Measurements from ENCODE around the gene SGPP2.
A peak's percentile ranks its signal among the peaks of the same experiment; 100 is the strongest.

SGPP2 gene

DNA sequence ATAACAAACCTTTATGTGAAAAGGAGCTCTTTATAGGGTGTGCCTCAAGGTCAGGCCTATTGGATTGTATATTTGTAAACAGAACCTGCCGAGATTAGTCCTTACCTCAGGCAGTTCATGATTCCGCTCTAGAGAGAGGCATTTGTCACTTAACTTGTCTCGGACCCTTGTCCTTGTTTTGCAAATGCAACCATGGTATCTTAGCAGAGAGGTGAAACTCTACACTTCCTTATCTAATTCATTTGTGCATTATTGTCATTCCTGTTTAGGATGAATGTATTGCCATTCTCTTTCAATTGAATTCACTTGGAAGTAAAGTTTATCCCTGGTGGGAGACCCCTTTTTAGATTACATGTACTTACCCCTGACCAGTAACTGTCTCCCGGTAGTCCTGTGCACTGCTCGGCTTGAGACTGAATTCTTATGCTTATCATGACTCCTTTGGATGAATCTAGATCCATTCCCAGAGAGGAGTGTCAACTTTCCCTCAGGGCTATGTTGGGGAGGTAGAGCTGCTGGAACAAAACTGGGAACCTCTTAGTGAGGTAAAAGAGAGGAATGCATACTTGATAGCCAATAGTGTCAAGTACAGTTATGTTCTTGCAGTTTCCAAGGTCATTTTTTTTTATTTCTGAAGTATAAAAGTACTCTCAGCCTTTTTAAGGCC, 46.6 kb downstream of the SGPP2 start:
- no peak for DNase-seq (ENCODE audit: low spot score)

DNA sequence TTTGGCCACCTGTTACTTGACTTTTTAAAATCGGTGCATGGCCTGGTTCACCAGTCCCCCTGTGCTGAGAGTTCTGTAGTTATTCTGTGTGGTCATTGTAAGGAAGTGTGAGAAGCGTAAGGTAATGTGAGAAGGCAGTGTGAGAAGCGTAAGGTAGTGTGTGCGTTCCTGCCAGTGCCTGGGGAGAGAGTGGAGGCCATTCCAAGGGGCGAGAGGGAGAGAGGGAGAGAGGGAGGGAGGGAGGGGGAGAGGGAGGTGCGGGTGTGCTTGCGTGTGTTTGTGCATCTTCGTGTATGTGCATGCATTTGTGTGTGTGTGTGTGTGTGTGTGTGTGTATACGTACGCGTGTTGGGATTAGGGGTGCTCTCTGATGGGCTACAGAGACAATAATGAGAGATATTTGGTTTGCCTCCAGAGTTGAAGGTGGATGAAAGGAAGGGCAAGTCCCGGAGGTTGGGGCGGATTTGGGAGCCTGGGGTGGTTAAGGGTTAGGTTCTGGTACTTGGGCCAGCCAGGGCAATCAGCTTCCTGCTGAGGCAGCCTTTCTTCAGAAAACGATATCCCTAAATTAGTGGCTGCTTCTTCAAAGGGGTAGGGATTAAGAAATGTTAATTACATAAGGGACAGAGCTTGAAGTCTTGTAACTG, 53.7 kb downstream of the SGPP2 start:
- DNase-seq (ENCODE audit: low spot score) = peak; percentile 43

DNA sequence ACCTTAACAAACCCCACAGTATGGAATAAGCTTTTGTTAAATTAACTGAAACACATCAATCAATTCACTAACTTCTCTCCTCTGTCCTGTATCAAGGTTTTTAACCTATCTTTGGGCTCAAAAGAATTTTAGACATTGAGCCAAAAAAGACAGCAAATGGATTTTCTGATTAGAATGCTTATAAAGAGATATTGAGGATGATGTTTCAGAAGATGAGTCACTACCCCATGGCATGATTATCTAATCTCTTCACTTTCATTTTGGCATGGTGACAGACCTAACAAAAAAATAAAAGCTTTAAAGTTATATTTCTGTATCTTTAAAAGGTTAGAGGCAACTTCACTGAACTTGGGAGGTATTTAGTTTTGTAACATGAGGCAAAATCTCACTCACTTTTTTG, 55.5 kb downstream of the SGPP2 start:
- DNase-seq (ENCODE audit: low spot score) = no peak

DNA sequence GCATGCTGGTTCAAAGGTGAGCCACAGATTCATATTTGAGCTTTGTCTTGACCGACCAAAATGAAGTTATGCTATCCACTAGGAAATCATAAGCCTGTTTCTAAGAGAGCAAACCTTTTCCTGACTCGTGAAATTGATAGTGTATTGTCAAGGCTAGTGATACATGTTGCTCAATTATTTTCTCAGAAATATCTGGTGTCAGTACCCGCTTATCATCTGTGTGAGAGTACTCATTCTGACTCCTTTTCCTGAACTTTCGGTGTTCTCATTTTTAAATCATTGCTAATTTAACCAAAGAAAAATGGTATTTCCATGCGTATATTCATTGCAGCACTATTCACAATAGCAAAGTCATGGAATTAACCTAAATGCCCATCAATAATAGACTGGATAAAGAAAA, 56.2 kb downstream of the SGPP2 start:
- no peak for DNase-seq (ENCODE audit: low spot score)

DNA sequence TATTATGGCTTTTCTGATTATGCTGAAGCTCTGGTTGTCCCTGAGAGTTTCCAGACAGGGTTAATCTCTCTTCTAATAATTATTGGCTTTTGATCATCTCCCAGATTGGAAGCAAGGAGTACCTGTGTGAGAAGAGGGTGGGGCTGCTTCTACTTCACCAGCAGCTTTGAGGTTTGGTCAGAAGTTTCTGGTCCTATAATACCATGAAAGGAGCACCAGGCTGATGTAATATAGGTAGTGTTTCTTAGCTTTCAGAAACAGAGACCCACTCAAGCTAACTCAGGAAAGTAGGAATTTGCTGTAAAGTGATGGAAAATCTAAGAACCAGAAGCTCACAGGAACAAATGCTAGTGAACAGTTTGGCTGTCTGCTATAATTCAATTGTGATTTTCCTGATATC, 57.6 kb downstream of the SGPP2 start:
- no peak for DNase-seq (ENCODE audit: low spot score)

DNA sequence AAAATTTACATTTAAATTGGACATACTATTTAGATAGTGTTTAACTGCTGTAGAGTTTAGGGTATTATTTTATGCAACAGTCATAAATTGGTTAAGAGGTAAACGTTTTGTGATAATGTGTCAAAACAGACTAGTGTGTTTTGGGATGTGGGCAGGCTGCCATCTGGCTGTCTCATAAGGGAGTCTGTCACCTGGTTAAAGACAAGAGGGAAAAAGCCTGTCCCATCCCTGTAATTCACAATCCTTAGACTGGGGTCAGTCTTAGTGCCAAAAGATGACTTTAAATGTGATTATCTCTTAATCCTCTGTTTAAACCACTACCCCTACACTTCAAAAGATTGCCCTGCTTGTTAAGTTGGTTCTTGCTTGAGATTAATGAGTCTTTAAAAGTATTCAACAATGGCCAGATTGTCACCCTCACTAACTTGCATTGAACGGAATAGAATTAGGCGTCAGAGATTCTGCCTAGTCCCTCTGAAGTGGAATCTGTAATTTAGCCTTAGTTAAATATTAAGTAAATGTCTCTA, 59.2 kb downstream of the SGPP2 start:
- no peak for DNase-seq (ENCODE audit: low spot score)

DNA sequence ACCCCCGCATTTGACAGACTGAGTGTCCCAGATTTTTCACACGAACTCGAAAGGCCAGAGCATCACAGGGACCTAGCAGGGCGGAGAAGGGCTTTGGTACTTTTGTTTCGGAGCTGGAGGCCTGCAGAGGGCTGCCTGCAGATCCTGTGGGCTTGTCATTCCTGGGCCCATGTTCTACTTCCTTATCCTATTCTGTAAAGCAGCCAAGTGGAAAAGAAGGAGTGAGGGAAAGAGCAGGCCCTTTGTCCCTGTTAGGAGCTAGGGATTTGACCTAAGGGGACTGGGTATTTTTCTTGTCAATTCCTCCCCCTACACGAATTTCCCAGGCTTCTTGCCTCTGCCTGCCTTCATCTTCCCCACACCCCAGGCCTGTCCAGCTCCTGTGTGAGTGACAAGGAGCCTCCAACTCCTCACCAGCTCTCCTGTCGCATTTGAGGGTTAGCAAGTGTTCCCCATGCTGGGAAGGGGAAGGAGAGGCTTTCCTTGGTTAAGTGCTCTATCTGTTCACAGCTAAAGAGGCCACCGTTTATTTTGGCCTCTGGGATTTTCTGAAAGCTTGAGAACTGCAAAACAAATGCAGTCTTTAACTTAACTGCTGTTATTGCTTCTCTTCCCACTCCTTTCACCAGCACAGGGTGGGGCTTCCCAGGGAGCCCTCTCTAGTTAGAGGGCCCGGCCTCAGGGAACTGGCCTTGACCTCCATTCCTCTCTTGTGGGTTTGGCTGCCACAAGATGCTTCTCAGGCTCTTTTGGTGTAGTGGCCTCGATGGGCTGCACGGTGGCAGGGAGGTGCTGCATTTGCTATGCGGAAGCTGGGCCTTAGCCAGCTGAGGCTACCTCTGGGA, 61.2 kb downstream of the SGPP2 start:
- DNase-seq (ENCODE audit: low spot score) = no peak

DNA sequence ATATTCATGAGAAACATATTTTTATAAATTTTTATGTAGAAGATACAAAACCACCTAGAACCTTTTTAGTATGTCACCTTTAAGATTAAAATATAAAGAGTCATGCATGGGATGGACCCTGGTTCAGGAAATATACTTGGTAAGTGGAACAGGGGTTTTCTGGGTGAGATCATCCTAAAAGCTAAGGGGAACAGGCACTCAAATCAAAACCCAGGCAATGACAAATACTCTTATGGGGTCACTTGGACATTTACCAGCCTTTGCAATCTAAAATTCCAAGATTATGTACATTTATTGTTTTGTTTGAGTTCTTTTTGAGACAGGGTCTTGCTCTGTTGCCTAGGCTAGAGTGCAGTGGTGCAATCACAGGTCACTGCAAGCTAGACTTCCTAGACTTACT, 65.8 kb downstream of the SGPP2 start:
- no peak for DNase-seq (ENCODE audit: low spot score)

DNA sequence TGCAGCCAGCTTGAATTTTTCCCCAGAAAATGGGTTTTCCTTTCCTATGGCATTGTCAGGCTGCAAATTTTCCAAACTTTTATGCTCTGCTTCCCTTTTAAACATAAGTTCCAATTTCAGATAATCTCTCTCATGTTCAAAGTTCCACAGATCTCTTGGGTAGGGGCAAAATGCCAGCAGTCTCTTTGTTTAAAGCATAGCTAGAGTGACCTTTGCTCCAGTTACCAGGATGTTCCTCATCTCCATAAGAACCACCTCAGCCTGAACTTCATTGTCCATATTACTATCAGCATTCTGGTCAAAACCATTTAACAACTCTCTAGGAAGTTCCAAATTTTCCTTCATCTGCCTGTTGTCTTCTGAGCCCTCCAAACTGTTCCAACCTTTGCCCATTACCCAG, 68.3 kb downstream of the SGPP2 start:
- no peak for DNase-seq (ENCODE audit: low spot score)

DNA sequence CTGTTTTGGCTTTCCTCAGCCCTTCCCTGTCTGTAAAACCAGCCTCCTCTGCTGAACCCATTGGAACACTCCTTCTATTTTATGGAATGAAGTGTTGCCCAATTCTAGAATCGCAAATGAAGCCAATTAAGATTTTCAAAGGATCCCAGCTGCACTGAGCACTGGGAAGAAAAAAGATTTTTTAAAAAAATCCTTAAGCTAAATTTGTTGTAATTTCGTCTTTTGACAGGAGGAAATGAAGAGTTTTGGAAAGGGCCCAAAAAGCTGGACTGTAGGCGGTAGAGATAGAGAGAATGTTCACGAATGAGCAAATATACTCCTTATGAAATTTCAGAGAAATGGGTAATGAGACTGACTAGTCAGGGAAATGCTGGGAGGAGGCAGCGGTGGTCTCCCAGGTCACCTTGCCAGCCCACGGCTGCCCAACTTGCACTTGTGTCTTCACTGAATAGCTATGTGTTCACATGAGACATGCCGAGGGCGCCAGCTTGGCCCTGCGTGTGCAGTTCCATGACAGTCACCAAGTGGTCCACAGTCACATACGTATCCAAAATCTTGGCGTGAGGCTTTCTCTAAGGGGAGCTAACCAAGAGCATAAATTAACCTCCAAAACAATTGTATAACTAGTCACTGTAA, 69.9 kb downstream of the SGPP2 start:
- no peak for DNase-seq (ENCODE audit: low spot score)

DNA sequence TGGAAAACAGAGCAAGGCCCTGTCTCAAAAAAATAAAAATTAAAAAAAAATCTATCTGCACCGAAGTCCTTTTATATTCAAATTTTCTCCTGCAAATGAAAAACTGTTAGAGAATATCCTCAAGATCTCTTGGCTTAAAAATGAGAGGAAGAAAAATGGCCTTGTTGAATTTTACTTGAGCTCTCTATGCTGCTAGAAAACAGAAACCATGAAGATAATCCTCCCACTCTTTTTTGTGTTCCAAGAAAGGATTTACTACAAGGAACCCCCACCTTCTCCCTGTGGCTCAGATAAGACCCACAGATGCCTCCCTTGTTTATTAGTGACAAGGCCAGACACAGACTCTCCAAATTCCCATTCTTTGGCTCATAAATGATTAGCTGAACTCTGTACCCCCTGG, 71.0 kb downstream of the SGPP2 start:
- no peak for DNase-seq (ENCODE audit: low spot score)

DNA sequence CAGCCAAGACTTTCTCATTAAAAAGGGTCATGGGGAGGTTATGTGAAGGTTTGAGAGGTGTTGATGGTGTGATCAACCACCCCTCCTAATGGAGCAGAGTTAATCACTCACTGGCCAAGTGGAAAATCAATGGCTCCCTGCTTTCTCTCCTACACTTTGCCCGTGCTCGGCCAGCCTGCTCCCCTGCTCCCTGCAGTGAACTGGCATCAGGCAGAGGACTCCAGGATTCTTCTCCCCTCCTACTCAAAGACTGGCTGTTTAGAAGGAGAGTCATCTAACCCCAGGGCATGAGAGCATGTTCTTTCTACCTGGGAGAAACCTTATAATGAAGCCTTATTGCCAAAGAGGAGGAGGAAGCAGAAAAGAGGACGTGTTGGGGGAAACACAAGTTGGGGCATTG, 74.9 kb downstream of the SGPP2 start:
- no peak for DNase-seq (ENCODE audit: low spot score)

DNA sequence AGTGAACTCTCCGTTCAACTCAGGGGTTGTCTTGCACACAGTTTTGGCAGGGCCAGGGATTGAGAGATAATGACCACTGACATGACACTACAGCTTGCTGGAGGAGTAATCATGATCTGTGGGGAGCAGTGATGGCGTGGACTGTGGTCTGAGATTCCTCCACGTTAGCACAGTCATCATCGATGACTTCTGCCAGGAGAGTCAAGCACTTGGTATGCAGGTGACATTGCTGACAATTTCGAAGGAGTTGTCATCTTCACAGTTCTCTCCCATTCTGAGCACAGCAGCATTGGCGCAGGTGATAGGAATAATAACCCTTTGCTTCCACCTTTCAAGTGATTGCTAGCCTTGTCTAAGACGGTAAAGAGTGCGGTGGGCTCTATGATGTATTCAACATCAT, 79.8 kb downstream of the SGPP2 start:
- DNase-seq (ENCODE audit: low spot score) = no peak

DNA sequence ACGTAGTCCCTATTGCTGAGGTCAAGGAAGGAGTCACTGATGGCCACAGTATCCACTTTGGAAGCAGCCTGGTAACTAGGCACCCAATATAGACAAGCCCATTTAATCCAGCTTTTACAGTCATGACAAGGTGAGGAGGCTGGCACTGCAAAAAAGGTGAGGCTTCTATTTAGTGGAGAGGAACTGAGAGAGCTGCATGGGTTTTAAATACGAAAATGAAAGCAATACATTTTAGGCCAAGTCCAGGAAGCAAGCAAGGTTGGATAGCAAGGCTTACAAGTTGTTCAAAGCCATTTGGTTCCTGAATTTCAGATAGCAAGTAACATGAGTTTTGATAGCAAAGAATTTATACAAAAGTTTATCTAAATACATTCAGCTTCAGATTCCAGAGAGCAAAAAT, 80.4 kb downstream of the SGPP2 start:
- DNase-seq (ENCODE audit: low spot score) = no peak

DNA sequence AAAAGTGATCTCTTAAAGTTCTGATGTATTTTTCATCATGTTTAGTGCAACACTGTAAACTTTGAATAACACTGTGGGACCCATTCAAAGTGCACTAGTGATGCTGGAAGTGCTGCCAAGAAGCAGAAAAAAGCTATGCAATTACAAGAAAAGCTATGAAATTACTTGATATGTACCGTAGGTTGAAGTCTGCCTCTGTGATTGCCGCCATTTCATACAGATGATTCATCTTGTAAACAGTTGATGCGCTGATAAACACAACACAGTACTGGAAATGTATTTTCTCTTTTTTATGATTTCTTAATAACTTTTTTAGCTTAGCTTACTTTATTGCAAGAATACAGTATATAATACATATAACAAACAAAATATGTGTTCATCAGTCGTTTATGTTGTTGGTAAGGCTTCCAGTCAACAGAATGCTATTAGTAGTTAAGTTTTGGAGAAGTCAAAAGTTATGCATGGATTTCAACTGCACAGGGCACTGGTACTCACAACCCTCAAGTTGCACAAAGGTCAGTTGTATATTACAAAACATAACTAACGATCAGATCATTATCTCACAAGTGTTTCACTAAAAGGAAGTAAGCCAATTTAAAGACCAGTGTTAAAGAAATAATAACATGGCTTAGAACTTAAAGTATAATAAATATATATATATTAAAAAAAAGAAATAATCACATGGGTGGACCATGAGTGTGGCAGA, 82.0 kb downstream of the SGPP2 start:
- DNase-seq (ENCODE audit: low spot score) = no peak

DNA sequence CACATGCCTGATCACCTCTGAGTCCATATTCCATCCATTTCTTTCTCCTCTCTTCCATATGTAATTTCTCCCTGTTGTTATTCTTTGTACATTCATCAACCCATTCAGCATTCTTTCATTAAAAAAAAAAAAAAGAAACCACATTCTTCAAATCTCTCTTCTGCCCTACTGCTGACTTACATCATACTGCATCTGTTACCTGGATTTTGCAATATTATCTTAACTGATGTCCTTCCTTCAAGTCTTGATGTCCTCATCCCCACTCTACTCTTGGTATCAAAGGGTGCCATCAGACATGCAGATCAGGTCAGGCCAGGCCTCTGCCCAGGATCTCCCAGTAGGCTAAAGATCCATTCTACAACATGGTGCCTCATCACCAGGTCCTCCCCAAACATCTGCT, 90.6 kb downstream of the SGPP2 start:
- DNase-seq (ENCODE audit: low spot score) = no peak

DNA sequence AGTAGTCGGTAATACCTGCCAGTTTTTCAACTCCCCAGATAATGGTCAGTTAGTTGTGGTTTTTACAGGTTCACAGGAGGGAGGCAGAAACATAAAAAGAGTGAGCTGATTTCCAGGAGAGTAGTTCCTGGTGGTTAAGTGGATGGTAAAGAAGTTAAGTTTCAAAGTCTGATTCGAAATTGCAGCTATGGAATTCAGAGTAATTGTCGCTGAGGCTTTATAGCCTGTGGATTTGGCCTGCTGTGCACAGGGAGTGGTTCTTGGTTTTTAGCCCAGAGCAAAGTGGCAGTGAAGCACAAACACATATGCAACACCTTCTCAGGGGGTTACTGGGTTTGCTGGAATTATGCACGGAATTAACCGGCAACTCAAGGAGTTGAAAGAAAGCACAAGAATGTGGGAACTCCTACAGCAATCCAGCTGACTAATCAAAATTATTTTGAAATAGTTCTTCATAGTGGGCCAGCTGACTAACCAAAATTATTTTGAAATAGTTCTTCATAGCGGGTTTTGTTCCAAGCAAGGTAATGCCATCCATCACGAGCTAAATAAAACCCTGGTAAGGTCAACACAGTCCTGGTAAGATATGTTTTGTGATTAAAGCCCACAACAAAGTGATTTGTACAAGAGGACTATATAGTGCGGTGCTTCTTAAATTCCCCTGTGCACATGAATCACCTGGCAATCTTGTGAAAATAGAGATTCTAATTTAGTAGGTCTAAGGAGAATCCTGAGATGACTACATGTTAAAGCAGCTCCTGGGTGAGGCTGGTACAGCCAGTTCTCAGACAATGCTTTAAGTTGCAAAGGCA, 94.4 kb downstream of the SGPP2 start:
- peak; percentile 50 for DNase-seq (ENCODE audit: low spot score)

DNA sequence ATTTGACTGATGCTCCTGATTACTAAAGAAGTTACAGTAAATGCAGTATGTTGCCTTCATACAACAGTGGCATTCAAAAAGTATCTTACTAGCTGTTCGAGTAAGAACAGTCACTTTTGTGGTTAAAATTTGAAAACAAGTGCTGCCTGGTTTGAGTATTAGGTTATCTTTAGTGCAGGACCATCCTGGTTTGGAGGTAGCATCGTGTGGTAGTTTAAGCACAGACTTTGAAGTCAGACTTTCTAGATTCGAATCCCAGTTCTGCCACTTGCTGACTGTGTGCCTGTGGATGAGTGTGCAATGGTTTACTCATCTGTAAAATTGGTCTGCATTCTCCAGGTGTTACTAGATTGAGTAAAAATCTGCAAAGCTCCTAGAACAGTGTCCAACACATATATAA, 96.8 kb downstream of the SGPP2 start:
- DNase-seq (ENCODE audit: low spot score) = no peak

DNA sequence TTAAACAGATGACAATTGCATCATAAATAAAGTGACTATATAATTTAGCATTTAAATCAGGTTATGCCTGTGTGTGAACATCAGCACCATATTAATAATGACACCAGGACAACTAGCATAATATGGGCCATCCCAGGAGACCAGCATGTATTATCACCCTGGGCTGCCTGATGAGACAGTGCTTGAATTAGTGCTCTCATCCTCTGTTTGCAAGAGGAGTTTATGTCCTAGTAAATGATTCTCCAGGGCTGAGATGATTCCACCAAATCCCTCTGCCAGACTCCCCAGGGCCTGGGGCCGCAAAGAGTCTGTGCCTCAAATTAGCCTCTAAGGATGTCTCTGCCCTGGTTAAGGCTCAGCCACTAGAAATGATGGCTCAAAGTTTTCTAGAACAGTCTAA, 97.7 kb downstream of the SGPP2 start:
- no peak for DNase-seq (ENCODE audit: low spot score)

DNA sequence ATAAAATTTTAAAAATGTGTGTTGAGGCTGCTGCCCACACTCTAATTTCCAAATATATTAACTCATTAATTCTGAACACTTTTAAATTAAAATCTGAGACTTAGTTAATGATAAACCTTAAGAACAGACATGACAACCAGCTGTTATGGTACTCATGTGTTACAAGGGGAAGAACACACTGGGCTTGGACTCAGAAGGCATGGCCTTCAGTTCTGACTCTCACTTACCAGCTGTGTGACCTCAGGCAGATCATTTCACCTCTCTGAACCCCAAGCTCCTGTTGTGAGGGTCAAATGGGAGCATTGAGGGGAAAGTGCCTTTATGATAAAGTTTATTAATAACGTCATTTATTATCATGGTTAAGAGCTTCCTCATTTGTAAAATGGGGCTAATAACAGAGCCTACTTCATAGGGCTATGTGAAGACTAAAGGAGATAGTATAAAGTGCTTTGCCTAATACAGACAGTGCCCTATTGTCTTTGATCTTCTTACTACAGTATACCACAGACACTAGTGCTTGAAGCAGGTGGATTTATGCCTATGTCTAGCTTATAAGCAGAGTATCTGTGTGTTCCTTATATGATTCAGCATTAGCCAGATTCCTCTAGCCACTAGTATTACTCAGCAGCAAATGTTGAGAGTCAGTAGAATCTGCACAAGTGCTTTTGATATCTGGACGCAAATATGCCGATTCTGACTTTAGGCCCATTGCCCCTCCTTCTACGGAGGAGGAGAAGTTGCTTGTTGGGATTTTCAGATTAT, 99.6 kb downstream of the SGPP2 start:
- DNase-seq (ENCODE audit: low spot score) = no peak
